GM23338 (cell line): ENCODE measurements around the gene MEGF11.
"Not testable (repeated sequence)": the region's sequence is repeated elsewhere in the genome, so short reads cannot be mapped to it uniquely, and the experiment has no call there.

Experiments used
- CREB1 ChIP-seq: fragments of 250-450 bp; sonication (Bioruptor Pico); IDR thresholded peaks from 2 replicates; pipeline ENCODE4 v1.5.0; 2020; ENCODE audit warnings: low read depth, mild to moderate bottlenecking, moderate library complexity
- CTCF ChIP-seq, 2 experiments: fragments of 200-600 bp in 1 of 2; sonication (generic) in 1 of 2; conservative IDR thresholded peaks; 2 replicates each; pipeline versions ENCODE4 v1.5.1 to v1.6.1; 2016 to 2017; ENCODE audit warnings: antibody characterized with exemption in 2 of 2, low read depth in 2 of 2, mild to moderate bottlenecking in 2 of 2, moderate library complexity in 1 of 2
- EZH2 ChIP-seq: fragments of 200-600 bp; sonication (generic); IDR thresholded peaks from one replicate; pipeline ENCODE4 v1.8.0; 2017; ENCODE audit warnings: antibody characterized with exemption, mild to moderate bottlenecking, low read depth; ENCODE audit not compliant: unreplicated experiment
- EZH2phosphoT487 ChIP-seq: fragments of 200-600 bp; sonication (generic); IDR thresholded peaks from one replicate; pipeline ENCODE4 v1.8.1; 2018; ENCODE audit warnings: antibody characterized with exemption; ENCODE audit not compliant: unreplicated experiment
- REST ChIP-seq: IDR thresholded peaks from one replicate; pipeline ENCODE4 v1.6.1; 2018; ENCODE audit warnings: antibody characterized with exemption; ENCODE audit not compliant: unreplicated experiment

GRCh38 chr15:65872596-65872995 is 381.0 kb downstream of the MEGF11 start:
- not testable (repeated sequence) for TF ChIP-seq CTCF (conservative IDR thresholded peaks at IDR 0.05; ENCODE audit: low read depth in 2 of 2); EZH2; CREB1 (CRISPR knock-in tag); REST; EZH2phosphoT487
